Endodermal cell (in vitro differentiated cells): ENCODE results near the gene PKD2L1. TPM values are rescaled to one million over a fixed set of nuclear protein-coding genes. Genes with fewer than 3 reads are reported as not detected.
"Not testable (repeated sequence)": the region's sequence is repeated elsewhere in the genome, so short reads cannot be mapped to it uniquely, and the experiment has no call there.

ENCODE experiments used
- DNase-seq: peaks from one replicate; pipeline ENCODE4 v3.0.0-alpha.2; 2017
- H3K27ac ChIP-seq: 2 replicates; pipeline ENCODE4 v1.5.1; 2013; ENCODE audit warnings: mild to moderate bottlenecking, low read depth, low read length, moderate library complexity
- H3K27me3 ChIP-seq: 2 replicates; pipeline ENCODE4 v1.6.1; 2013; ENCODE audit warnings: mild to moderate bottlenecking, low read length, moderate library complexity; ENCODE audit not compliant: insufficient read depth, control insufficient read depth, poor library complexity, severe bottlenecking
- H3K36me3 ChIP-seq: 2 replicates; pipeline ENCODE4 v1.7.0; 2013; ENCODE audit warnings: mild to moderate bottlenecking, low read length, moderate library complexity; ENCODE audit not compliant: control insufficient read depth, insufficient read depth
- H3K4me1 ChIP-seq: one replicate; pipeline ENCODE4 v1.7.0; 2013; ENCODE audit warnings: low read length; ENCODE audit not compliant: control insufficient read depth, insufficient read depth
- H3K4me3 ChIP-seq: 2 replicates; pipeline ENCODE4 v1.5.1; 2013; ENCODE audit warnings: mild to moderate bottlenecking, low read length, moderate library complexity
- H3K9ac ChIP-seq: 2 replicates; pipeline ENCODE4 v1.6.1; 2013; ENCODE audit warnings: mild to moderate bottlenecking, low read length, moderate library complexity; ENCODE audit not compliant: poor library complexity, severe bottlenecking; ENCODE audit errors: extremely low read depth
- H3K9me3 ChIP-seq: 2 replicates; pipeline ENCODE4 v1.6.1; 2013; ENCODE audit warnings: mild to moderate bottlenecking, low read length, moderate library complexity; ENCODE audit not compliant: control insufficient read depth
- H3K27ac Mint-ChIP-seq: 2 replicates; pipeline ENCODE4 v1.8.0; 2020; ENCODE audit warnings: mixed read lengths
- H3K27me3 Mint-ChIP-seq: 2 replicates; pipeline ENCODE4 v1.8.0; 2021; ENCODE audit warnings: mild to moderate bottlenecking, mixed read lengths; ENCODE audit not compliant: insufficient read depth
- H3K36me3 Mint-ChIP-seq: 2 replicates; pipeline ENCODE4 v1.8.0; 2020; ENCODE audit warnings: low read depth, mixed read lengths
- H3K4me1 Mint-ChIP-seq: 2 replicates; pipeline ENCODE4 v1.8.0; 2020; ENCODE audit warnings: mixed read lengths
- H3K4me3 Mint-ChIP-seq: 2 replicates; pipeline ENCODE4 v1.8.0; 2020; ENCODE audit warnings: mild to moderate bottlenecking, moderate library complexity, mixed read lengths
- H3K9me3 Mint-ChIP-seq: 2 replicates; pipeline ENCODE4 v1.8.0; 2020; ENCODE audit warnings: mild to moderate bottlenecking, mixed read lengths
- CTCF ChIP-seq: fragments of 200-600 bp; sonication (generic); conservative IDR thresholded peaks from 2 replicates; pipeline ENCODE4 v1.5.0; 2021; ENCODE audit warnings: antibody characterized with exemption, mild to moderate bottlenecking
- WGBS, 2 experiments: methylation state at CpG; one replicate each; pipeline versions ENCODE4 v1.1.5 to v1.1.7; 2013; ENCODE audit warnings: missing lambda C conversion rate in 2 of 2, mixed read lengths in 1 of 2; ENCODE audit not compliant: insufficient coverage in 1 of 2, insufficient read length in 1 of 2; 5-methylcytosine and 5-hydroxymethylcytosine counted together
- total RNA-seq, 2 donors: library from RNA; stranded (reverse); fragmentation: NEBNext Ultra II Directional in 1 of 2; extraction: Animal tissue kit (Norgen Biotek cat#: 25700) in 1 of 2; gene quantifications; 2 replicates in 1 of 2; 3 replicates in 1 of 2; pipeline ENCODE4 v1.2.1, GENCODE V29; 2021

The PKD2L1 gene
- total RNA-seq, 2 donors from 2014 or later: not detected

- Histone ChIP-seq H3K9me3 (no peaks in the 10 kb centered on the region), H3K27ac (no peak overlapping the region), H3K9ac (no peak overlapping the region), H3K36me3 (no peaks in the 10 kb centered on the region), H3K27me3 (peaks cover 16% of the 10 kb centered on the region), H3K4me3 (no peak overlapping the region), H3K4me1 (no peaks in the 10 kb centered on the region)
- Mint-ChIP-seq H3K4me1 (no peaks in the 10 kb centered on the region), H3K36me3 (no peaks in the 10 kb centered on the region), H3K4me3 (no peak overlapping the region), H3K27ac (no peak overlapping the region), H3K9me3 (peaks cover 19% of the 10 kb centered on the region), H3K27me3 (peaks cover 33% of the 10 kb centered on the region)
- TF ChIP-seq CTCF: no peak
- WGBS, 2 experiments: 92 to 93% methylated on average over 4 to 7 of the region's 9 CpGs
- no peak for DNase-seq
Measured at GRCh38 chr10:100297242-100297641, 32.8 kb downstream of the PKD2L1 start.

GRCh38 chr10:100293066-100293465, 37.0 kb downstream of the PKD2L1 start:
- no peak overlapping the region for H3K4me3 ChIP-seq
- H3K9me3 Mint-ChIP-seq: no peaks in the 10 kb centered on the region
- H3K27me3 ChIP-seq: peaks cover 39% of the 10 kb centered on the region
- no peaks in the 10 kb centered on the region for H3K36me3 ChIP-seq
- no peak overlapping the region for H3K9ac ChIP-seq
- H3K27me3 Mint-ChIP-seq: peaks cover 43% of the 10 kb centered on the region
- no peak for DNase-seq
- H3K4me1 Mint-ChIP-seq: no peaks in the 10 kb centered on the region
- H3K9me3 ChIP-seq: no peaks in the 10 kb centered on the region
- TF ChIP-seq CTCF: no peak
- H3K27ac ChIP-seq: no peak overlapping the region
- no peak overlapping the region for H3K4me3 Mint-ChIP-seq
- no peaks in the 10 kb centered on the region for H3K36me3 Mint-ChIP-seq
- H3K4me1 ChIP-seq: no peaks in the 10 kb centered on the region
- H3K27ac Mint-ChIP-seq: no peak overlapping the region

- not testable (repeated sequence) for H3K4me1 ChIP-seq, H3K27ac Mint-ChIP-seq, H3K4me3 Mint-ChIP-seq, H3K27ac ChIP-seq, H3K36me3 Mint-ChIP-seq, H3K4me3 ChIP-seq, H3K9me3 ChIP-seq, H3K9me3 Mint-ChIP-seq, DNase-seq, H3K4me1 Mint-ChIP-seq, H3K36me3 ChIP-seq, H3K9ac ChIP-seq
- H3K27me3 ChIP-seq: peaks cover 39% of the 10 kb centered on the region
- 84 to 91% methylated on average over 4 of the region's 4 CpGs for WGBS, 2 experiments
- peaks cover 41% of the 10 kb centered on the region for H3K27me3 Mint-ChIP-seq
Measured at GRCh38 chr10:100292300-100292699, 37.7 kb downstream of the PKD2L1 start.

GRCh38 chr10:100291356-100291755, 38.7 kb downstream of the PKD2L1 start:
- Histone ChIP-seq H3K36me3 (no peaks in the 10 kb centered on the region), H3K27me3 (peaks cover 37% of the 10 kb centered on the region), H3K27ac (no peak overlapping the region), H3K9me3 (no peaks in the 10 kb centered on the region), H3K9ac (no peak overlapping the region), H3K4me3 (no peak overlapping the region), H3K4me1 (peaks cover 4% of the 10 kb centered on the region)
- H3K27ac Mint-ChIP-seq: no peak overlapping the region
- no peaks in the 10 kb centered on the region for H3K9me3 Mint-ChIP-seq
- H3K4me1 Mint-ChIP-seq: peaks cover 3% of the 10 kb centered on the region
- H3K36me3 Mint-ChIP-seq: no peaks in the 10 kb centered on the region
- WGBS, 2 experiments: 83 to 100% methylated on average over 3 of the region's 3 CpGs
- no peak for DNase-seq
- H3K4me3 Mint-ChIP-seq: no peak overlapping the region
- peaks cover 36% of the 10 kb centered on the region for H3K27me3 Mint-ChIP-seq
- TF ChIP-seq CTCF: no peak
